ENCODE data around the gene GTF3C2.

The GTF3C2 gene

GRCh38 chr2:27294928-27295327 is 61.6 kb downstream of the GTF3C2 start:
- DNase-seq: no peak

GRCh38 chr2:27291865-27292264 is 64.7 kb downstream of the GTF3C2 start:
- DNase-seq: no peak

- DNase-seq: no peak
Observed at GRCh38 chr2:27290549-27290948, 66.0 kb downstream of the GTF3C2 start.

- no peak for DNase-seq
Observed at GRCh38 chr2:27288610-27289009, 68.0 kb downstream of the GTF3C2 start.

GRCh38 chr2:27285481-27285880 is 71.1 kb downstream of the GTF3C2 start:
- DNase-seq: no peak

GRCh38 chr2:27284996-27285395 is 71.6 kb downstream of the GTF3C2 start:
- no peak for DNase-seq

- DNase-seq: no peak
Observed at GRCh38 chr2:27282892-27283291, 73.7 kb downstream of the GTF3C2 start.

- DNase-seq: no peak
Observed at GRCh38 chr2:27281855-27282559, 74.6 kb downstream of the GTF3C2 start, which contains the start of gene TRIM54. TSS of gene TRIM54 (plus strand) at chr2:27282429. CDS start at chr2:27282732, 303 bp downstream.

- no peak for DNase-seq
Observed at GRCh38 chr2:27281442-27281841, 75.1 kb downstream of the GTF3C2 start.

GRCh38 chr2:27280826-27281225 is 75.7 kb downstream of the GTF3C2 start:
- no peak for DNase-seq

GRCh38 chr2:27278010-27278409 is 78.6 kb downstream of the GTF3C2 start:
- DNase-seq: no peak
